Ishikawa (cell line): ENCODE measurements around the gene CSTF3.

Source experiments
- CEBPB ChIP-seq: IDR thresholded peaks from 2 replicates; pipeline ENCODE4 v1.6.1; 2012
- CREB1 ChIP-seq: IDR thresholded peaks from 2 replicates; pipeline ENCODE4 v1.6.1; 2012; ENCODE audit warnings: low read depth
- EGR1 ChIP-seq: IDR thresholded peaks from 2 replicates; pipeline ENCODE4 v1.6.1; 2012
- EP300 ChIP-seq: IDR thresholded peaks from 2 replicates; pipeline ENCODE4 v1.6.1; 2012; ENCODE audit warnings: borderline replicate concordance
- FOXM1 ChIP-seq: IDR thresholded peaks from 2 replicates; pipeline ENCODE4 v1.6.1; 2012; ENCODE audit warnings: low read depth, borderline replicate concordance
- MAX ChIP-seq: IDR thresholded peaks from 2 replicates; pipeline ENCODE4 v1.6.1; 2012
- NFIC ChIP-seq: IDR thresholded peaks from 2 replicates; pipeline ENCODE4 v1.6.1; 2012
- RAD21 ChIP-seq: IDR thresholded peaks from 2 replicates; pipeline ENCODE4 v1.6.1; 2012; ENCODE audit warnings: low read depth
- REST ChIP-seq: IDR thresholded peaks from 2 replicates; pipeline ENCODE4 v1.6.1; 2012; ENCODE audit warnings: low read depth, mild to moderate bottlenecking
- TAF1 ChIP-seq: IDR thresholded peaks from 2 replicates; pipeline ENCODE4 v1.6.1; 2012; ENCODE audit warnings: low read depth, mild to moderate bottlenecking
- TCF12 ChIP-seq: IDR thresholded peaks from 2 replicates; pipeline ENCODE4 v1.6.1; 2012; ENCODE audit warnings: low read depth
- TEAD4 ChIP-seq: IDR thresholded peaks from 2 replicates; pipeline ENCODE4 v1.6.1; 2012
- USF1 ChIP-seq: IDR thresholded peaks from 2 replicates; pipeline ENCODE4 v1.6.1; 2012
- YY1 ChIP-seq: IDR thresholded peaks from 2 replicates; pipeline ENCODE4 v1.6.1; 2012; ENCODE audit warnings: low read depth
- ZBTB7A ChIP-seq: IDR thresholded peaks from 2 replicates; pipeline ENCODE4 v1.6.1; 2012; ENCODE audit warnings: low read depth

CSTF3 gene

GRCh38 chr11:33086017-33086416, 75.3 kb downstream of the CSTF3 start:
- TF ChIP-seq YY1 (no peak), NFIC (no peak), USF1 (no peak), EP300 (no peak), EGR1 (no peak), MAX (no peak), REST (no peak), TCF12 (no peak), TEAD4 (no peak), CEBPB (no peak), RAD21 (no peak), FOXM1 (no peak), TAF1 (no peak), CREB1 (no peak), ZBTB7A (no peak)

- TF ChIP-seq NFIC (no peak), CREB1 (no peak), CEBPB (no peak), RAD21 (no peak), TEAD4 (no peak), REST (no peak), TCF12 (no peak), ZBTB7A (no peak), MAX (no peak), EP300 (no peak), FOXM1 (no peak), USF1 (no peak), EGR1 (no peak), TAF1 (no peak), YY1 (no peak)
These were observed 77.4 kb downstream of the CSTF3 start for GRCh38 chr11:33083918-33084317.

- no peak for TF ChIP-seq TAF1
- TF ChIP-seq RAD21 = no peak
- TF ChIP-seq EP300 = no peak
- no peak for TF ChIP-seq USF1
- TF ChIP-seq ZBTB7A = no peak
- TF ChIP-seq CREB1 = no peak
- TF ChIP-seq MAX = no peak
- no peak for TF ChIP-seq YY1
- no peak for TF ChIP-seq EGR1
- no peak for TF ChIP-seq TEAD4
These were observed 88.8 kb downstream of the CSTF3 start for GRCh38 chr11:33072465-33072864.

- TF ChIP-seq MAX (no peak), YY1 (no peak), CEBPB (no peak), EP300 (no peak), ZBTB7A (no peak), TAF1 (no peak), USF1 (no peak), TCF12 (no peak), CREB1 (no peak), NFIC (no peak), RAD21 (no peak), FOXM1 (no peak), REST (no peak), EGR1 (no peak), TEAD4 (no peak)
These were observed 92.5 kb downstream of the CSTF3 start for GRCh38 chr11:33068611-33069340.
